Measurements from ENCODE around the gene ITGB5. TPM values are rescaled to one million over a fixed set of nuclear protein-coding genes. Genes with fewer than 3 reads are reported as not detected.

ITGB5 gene
- total RNA-seq, 1 donor = 229 TPM

DNA sequence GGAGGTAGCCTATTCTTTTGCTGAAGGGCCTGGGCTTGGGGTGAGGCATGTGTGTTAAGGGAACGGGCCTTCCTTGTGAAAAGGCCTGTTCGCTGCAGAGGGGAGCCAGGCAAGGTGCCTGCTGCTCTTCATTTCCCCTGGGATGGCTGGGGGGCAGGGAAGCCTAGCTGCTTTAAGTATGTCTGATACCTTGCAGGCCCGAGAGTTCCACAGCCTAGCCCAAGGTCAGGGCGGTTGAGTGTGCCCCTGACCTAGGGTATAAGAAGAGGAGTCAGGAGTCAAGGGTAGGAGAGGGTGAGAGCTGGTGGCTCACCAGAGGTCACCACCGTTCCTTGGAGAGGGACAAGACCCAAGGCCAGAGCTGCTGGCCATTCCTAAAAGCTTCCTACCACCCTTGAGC lies 110.3 kb downstream of the ITGB5 start:
- DNase-seq (ENCODE audit: low read depth) = no peak
- TF ChIP-seq, protein P1, sequence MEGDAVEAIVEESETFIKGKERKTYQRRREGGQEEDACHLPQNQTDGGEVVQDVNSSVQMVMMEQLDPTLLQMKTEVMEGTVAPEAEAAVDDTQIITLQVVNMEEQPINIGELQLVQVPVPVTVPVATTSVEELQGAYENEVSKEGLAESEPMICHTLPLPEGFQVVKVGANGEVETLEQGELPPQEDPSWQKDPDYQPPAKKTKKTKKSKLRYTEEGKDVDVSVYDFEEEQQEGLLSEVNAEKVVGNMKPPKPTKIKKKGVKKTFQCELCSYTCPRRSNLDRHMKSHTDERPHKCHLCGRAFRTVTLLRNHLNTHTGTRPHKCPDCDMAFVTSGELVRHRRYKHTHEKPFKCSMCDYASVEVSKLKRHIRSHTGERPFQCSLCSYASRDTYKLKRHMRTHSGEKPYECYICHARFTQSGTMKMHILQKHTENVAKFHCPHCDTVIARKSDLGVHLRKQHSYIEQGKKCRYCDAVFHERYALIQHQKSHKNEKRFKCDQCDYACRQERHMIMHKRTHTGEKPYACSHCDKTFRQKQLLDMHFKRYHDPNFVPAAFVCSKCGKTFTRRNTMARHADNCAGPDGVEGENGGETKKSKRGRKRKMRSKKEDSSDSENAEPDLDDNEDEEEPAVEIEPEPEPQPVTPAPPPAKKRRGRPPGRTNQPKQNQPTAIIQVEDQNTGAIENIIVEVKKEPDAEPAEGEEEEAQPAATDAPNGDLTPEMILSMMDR (IDR thresholded peaks at IDR 0.05; ENCODE audit: insufficient read depth, low read depth, low read length) = no peak
- H3K4me3 ChIP-seq (ENCODE audit: low read depth, low read length) = no peak overlapping the region

DNA sequence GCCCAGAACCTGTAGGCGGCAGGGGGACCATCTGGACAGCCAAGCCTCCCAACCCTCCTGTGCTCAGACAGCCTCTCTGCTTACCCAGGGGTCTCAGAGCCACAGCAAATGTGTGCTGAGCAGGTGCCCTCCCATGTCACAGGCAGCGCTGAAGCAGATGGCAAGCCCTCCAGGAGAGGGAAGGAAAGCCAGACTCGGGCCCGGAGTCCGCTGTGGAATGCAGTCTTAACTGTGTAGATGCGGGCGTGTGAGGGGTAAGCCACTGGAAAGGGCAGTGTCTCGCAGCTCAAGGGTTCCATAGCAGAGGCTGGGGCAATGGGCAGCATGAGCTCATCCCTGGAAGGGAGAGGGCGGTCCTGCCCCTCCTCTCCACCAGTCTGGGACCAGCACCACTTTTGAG lies 111.3 kb downstream of the ITGB5 start:
- H3K4me3 ChIP-seq (ENCODE audit: low read depth, low read length) = no peak overlapping the region
- TF ChIP-seq, protein P1 (IDR thresholded peaks at IDR 0.05; ENCODE audit: insufficient read depth, low read depth, low read length) = no peak
- DNase-seq (ENCODE audit: low read depth) = no peak

DNA sequence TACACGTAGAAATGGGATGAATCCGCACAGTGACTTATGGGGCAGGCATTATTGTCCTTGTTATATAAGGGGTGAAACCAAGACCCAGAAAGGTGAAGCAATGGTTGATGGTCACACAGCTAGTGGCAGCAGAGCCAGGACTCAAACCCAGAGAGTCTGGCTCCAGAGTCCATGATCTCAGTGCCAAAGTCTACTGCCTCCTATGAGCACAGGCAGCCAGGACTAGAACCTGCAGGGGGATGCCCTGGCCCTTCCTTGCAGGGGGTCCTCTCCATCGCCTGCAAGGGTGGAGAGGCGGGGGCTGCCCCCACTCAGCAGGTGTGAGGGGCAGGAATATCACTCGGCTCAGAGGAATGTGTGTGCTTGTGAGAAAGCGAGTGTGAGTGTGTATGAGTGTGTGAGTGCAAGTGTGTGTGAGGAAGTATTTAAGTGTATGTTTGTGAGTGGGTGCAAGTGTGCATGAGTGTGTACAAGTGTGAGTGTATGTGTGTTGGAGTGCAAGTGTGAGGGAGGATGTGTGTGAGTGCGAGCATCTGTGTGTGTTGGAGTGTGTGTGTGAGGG lies 112.2 kb downstream of the ITGB5 start:
- H3K4me3 ChIP-seq (ENCODE audit: low read depth, low read length) = no peak overlapping the region
- TF ChIP-seq, protein P1 (IDR thresholded peaks at IDR 0.05; ENCODE audit: insufficient read depth, low read depth, low read length) = no peak
- no peak for DNase-seq (ENCODE audit: low read depth)

DNA sequence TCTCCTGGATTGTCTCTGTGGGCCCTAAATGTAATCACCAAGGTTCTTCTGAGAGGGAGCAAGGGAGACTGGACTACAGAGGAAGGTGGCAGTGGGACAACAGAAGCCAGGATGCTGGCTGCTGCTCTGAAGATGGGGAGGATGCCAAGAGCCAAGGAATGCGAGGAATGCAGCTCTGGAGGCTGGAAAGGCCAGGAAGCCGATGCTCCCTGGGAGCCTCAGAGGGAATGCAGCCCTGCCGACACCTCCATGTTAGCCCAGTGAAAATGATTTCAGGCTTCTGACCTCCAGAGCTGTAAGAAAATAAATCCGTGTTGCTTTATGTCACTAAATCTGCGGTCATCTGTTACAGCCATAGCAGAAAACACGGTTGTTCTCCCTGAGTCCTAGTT lies 112.8 kb downstream of the ITGB5 start:
- TF ChIP-seq, protein P1 (IDR thresholded peaks at IDR 0.05; ENCODE audit: insufficient read depth, low read depth, low read length) = no peak
- H3K4me3 ChIP-seq (ENCODE audit: low read depth, low read length) = no peak overlapping the region
- peak; percentile 60 for DNase-seq (ENCODE audit: low read depth)

DNA sequence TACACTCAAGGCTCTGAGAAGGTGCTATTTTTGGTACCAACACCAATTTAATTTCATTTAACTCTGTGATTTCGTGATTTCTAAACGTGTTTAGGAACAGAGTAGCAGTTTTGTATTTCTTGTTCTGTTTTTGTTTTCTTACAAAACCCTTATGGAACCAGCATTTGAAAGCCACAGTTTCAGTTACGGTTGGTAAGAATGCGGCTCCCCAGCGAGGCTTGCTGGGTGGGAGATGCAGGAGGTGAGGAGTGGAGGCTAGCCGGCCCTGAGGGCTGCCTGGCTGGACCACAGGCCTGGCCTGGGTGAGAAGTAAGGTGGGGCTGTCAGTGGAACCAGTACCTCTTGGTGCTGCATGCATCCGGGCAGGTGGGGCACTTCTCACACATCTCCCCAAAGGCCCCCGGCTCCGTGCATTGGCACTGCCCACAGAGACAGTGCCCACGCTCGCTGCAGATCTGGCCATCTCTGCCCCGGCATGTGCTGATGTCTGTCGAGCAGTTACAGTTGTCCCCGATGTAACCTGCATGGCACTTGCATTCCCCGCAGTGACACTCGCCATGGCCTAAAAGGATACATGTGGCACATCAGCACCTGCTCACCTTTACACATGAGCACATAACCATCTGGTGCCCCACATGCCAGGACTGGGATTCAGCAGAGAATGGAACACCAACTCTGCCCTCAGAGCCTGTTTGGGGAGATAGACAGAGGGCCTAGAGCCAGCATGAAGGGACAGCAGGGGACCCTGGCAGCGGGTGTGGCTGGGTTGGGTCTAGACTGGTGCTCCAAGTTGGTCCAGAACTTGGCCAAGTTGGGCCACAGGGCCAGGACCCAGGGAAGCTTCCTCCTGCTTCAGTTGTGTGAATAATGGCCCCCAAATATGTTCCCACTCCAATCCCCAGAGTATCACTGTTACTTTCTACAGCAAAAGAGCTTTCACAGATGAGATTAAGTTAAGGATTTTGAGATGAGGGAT lies 113.5 kb downstream of the ITGB5 start:
- no peak for DNase-seq (ENCODE audit: low read depth)
- H3K4me3 ChIP-seq (ENCODE audit: low read depth, low read length) = no peak overlapping the region
- TF ChIP-seq, protein P1 (IDR thresholded peaks at IDR 0.05; ENCODE audit: insufficient read depth, low read depth, low read length) = no peak

DNA sequence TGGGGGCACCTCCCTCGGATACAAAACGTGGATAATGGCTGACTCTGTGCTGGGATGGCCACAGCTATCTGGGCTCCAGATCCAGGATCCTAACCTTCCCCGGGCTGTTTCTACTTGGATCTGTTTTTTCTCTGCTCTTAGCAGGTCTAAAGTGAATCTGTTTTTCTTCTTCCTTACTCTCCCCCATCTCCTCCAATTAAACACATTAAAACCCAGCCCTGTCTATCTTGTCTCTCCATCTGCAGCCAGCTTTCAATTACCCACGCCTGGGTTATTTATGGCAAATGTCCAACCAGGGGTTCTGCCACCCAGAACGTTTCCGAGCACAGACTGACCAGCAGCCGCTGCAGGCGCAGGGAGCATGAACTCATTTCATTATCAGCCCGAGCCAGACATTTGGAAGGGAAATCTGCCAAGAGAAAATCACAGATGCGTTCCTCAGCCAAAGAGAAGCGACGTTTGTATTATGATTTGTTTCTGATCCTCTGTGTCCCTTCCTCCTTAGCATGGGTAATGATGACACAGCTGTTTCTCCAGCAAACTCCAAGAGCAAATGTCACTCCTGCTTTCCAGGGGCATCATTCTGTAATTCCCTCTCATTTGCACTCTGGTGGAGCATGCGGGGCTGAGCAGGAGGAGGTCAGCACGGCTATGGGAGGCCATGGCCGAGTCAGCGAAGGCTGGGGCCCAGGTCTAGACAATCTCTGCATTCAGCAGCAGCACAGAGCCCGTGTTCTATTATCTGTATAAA lies 114.9 kb downstream of the ITGB5 start:
- H3K4me3 ChIP-seq (ENCODE audit: low read depth, low read length) = no peak overlapping the region
- DNase-seq (ENCODE audit: low read depth) = peak; percentile 94
- TF ChIP-seq, protein P1 (IDR thresholded peaks at IDR 0.05; ENCODE audit: insufficient read depth, low read depth, low read length) = no peak
